ENCODE data around the gene JMJD8. TPM values are rescaled to one million over a fixed set of nuclear protein-coding genes. Genes with fewer than 3 reads are reported as not detected.
A peak's percentile ranks its signal among the peaks of the same experiment; 100 is the strongest.

Gene JMJD8
- total and polyA plus RNA-seq, 10 of the 15 experiments (the other 5 are each of a cell fraction or from before 2014, with no cell fraction given): 1.00 to 50.4 (median 30.7) TPM

GRCh38 chr16:660459-661183 lies 23.5 kb downstream of the JMJD8 start (continued):
- TF ChIP-seq ATF3 (IDR thresholded peaks at IDR 0.05; ENCODE audit: borderline replicate concordance, extremely low read depth, low read depth, low read length) (no peak), CTCF (IDR thresholded peaks at IDR 0.05 in 2 of 3, conservative IDR thresholded peaks at IDR 0.05 in 1 of 3; ENCODE audit: control insufficient read depth in 2 of 3, extremely low read depth in 1 of 3, insufficient read depth in 1 of 3, low read depth in 3 of 3, low read length in 3 of 3) (peak; percentile 14 to 62 (median 33); a peak in 4 of 6 replicates), ZBED1 (IDR thresholded peaks at IDR 0.05; ENCODE audit: borderline replicate concordance) (no peak), RAD21 (IDR thresholded peaks at IDR 0.05; ENCODE audit: insufficient read depth, low read depth, low read length) (peak; percentile 23; the same call in 1 of the 2 replicates), MXI1 (IDR thresholded peaks at IDR 0.05; ENCODE audit: low read depth, low read length) (0 out of 2 replicates have a peak, but pooled peaks have one; percentile 35)

DNA sequence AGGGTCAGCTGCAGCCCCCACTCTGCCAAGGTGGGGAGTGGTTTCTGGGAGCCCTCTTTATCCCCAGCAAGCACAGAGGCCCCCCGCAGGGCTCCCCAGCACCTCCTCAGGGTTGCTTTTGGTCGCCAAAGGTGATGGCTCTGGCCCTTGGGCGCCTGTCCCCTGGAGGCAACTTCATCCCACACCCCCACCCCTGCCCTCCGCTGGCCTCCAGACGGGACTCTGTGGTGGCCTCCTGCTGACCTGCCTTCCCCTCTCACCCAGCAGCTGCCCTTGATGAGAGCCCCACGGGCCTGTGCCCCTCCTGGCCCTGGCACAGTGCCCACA lies 24.0 kb downstream of the JMJD8 start:
- ChIA-PET RAD21 (ENCODE audit: unreplicated experiment) (interaction anchor here (1.0 kb wide), 1 partner anchor 12 kb away, joined by 7 read pairs; no protein-coding TSS in a partner anchor), SMC1A (ENCODE audit: uncharacterized antibody, unreplicated experiment) (no interaction called here), POLR2A (no interaction called here), CTCF (interaction anchor here (0.6 to 1.4 kb wide), 4 partner anchors 9 to 811 kb away, joined by 3 to 5 read pairs (median 4); partner anchors contain the start of gene METTL26)
- H2AFZ ChIP-seq (ENCODE audit: control insufficient read depth, low read depth, low read length): no peak overlapping the region
- no peaks in the 10 kb centered on the region for H3K9me3 ChIP-seq (replicated peaks; ENCODE audit: control insufficient read depth, insufficient read depth, low read length)
- 82% methylated on average over 6 of the region's 6 CpGs for WGBS (ENCODE audit: insufficient coverage, insufficient replicate concordance, low lambda C conversion rate, missing lambda C conversion rate)
- in situ Hi-C loops (cut with MboI) (loop anchor here (10.0 kb wide), 1 partner anchor 265 kb away; the partner anchor contains the start of gene NME4), intact Hi-C loops (cut with micrococcal nuclease; ENCODE audit: unreplicated experiment) (loop anchor here (1.0 to 10.0 kb wide), 2 partner anchors 81 to 265 kb away; partner anchors contain the start of gene NME4)
- H3K4me2 ChIP-seq (ENCODE audit: control insufficient read depth, insufficient read depth): no peak overlapping the region
- no peak for ATAC-seq
- no peak for FAIRE-seq
- no peak overlapping the region for H3K27ac ChIP-seq (ENCODE audit: control insufficient read depth, insufficient read depth)
- H3K4me3 ChIP-seq: no peak overlapping the region
- DNase-seq (ENCODE audit: low read depth, low spot score): no peak
- peaks cover 3% of the 10 kb centered on the region; the same call in 1 of the 2 replicates for H3K4me1 ChIP-seq (ENCODE audit: control insufficient read depth, insufficient read depth, low read length)
- H3K36me3 ChIP-seq (ENCODE audit: control insufficient read depth in 2 of 2, insufficient read depth in 2 of 2, low read length in 1 of 2): no peaks in the 10 kb centered on the region; a peak in 2 of 4 replicates
- no peaks in the 10 kb centered on the region for H3K27me3 ChIP-seq (replicated peaks in 1 of 2; ENCODE audit: control insufficient read depth in 2 of 2, insufficient read depth in 2 of 2, low read length in 1 of 2)
- H3K9ac ChIP-seq (ENCODE audit: control insufficient read depth, insufficient read depth, low read length): no peak overlapping the region; the same call in 1 of the 2 replicates
- BruUV-seq (replicated peaks): no TSS peak
- H4K20me1 ChIP-seq (ENCODE audit: control insufficient read depth, insufficient read depth): no peaks in the 10 kb centered on the region
- no peaks in the 10 kb centered on the region for H3K79me2 ChIP-seq (ENCODE audit: control insufficient read depth, insufficient read depth, low read length)
- TF ChIP-seq ZSCAN29 (IDR thresholded peaks at IDR 0.05) (no peak), TAF1 (IDR thresholded peaks at IDR 0.05; ENCODE audit: borderline replicate concordance, low read depth, low read length) (no peak), CBX5 (IDR thresholded peaks at IDR 0.05; ENCODE audit: low read depth) (no peak), RFX5 (IDR thresholded peaks at IDR 0.05; ENCODE audit: low read depth, low read length) (no peak), STAT1 (conservative IDR thresholded peaks at IDR 0.05) (no peak), SMC3 (IDR thresholded peaks at IDR 0.05; ENCODE audit: borderline replicate concordance, low read length) (no peak), YY1 (IDR thresholded peaks at IDR 0.05; ENCODE audit: low read depth, low read length) (no peak), SIN3A (IDR thresholded peaks at IDR 0.05; ENCODE audit: low read depth, low read length) (no peak), NFIC (IDR thresholded peaks at IDR 0.05; ENCODE audit: low read depth, low read length) (no peak), ZNF24 (IDR thresholded peaks at IDR 0.05) (no peak), CTCF (IDR thresholded peaks at IDR 0.05 in 2 of 3, conservative IDR thresholded peaks at IDR 0.05 in 1 of 3; ENCODE audit: control insufficient read depth in 2 of 3, extremely low read depth in 1 of 3, insufficient read depth in 1 of 3, low read depth in 3 of 3, low read length in 3 of 3) (no peak)
